ENCODE measurements around the gene NRIP2. TPM values are rescaled to one million over a fixed set of nuclear protein-coding genes. Genes with fewer than 3 reads are reported as not detected.

Gene NRIP2
- total RNA-seq, 2 experiments from 2014 or later: not detected

DNA sequence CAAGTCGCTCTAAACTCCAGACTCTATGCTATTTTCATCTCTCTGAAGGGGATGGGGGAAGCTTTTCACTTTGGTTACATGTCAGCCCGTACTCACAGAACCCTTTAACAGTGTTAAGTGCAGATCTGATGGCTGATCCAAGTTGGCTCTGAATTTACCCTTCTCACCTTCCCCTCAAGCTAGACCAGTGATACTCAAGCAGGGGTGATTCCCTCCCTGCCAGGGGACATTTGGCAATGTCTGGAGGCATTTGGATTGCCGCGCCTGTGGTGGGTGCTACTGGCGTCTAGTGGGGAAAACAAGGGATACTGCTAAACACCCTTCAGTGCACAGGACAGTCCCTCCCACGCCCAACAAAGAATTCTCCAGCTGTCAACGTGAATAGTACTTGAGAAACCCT is 28.0 kb upstream of the NRIP2 start:
- no peaks in the 10 kb centered on the region for H3K4me1 Mint-ChIP-seq (ENCODE audit: low read depth)
- H3K4me1 ChIP-seq (ENCODE audit: insufficient read depth, low read length): no peaks in the 10 kb centered on the region
- H3K27ac ChIP-seq (ENCODE audit: low read depth in 1 of 2, low read length in 2 of 2): no peak overlapping the region
- TF ChIP-seq CTCF (IDR thresholded peaks at IDR 0.05): no peak
- ATAC-seq (ENCODE audit: poor library complexity) (no peak), DNase-seq (no peak)
- intact Hi-C loops (cut with DNase I, micrococcal nuclease): no loop called here
- H3K36me3 ChIP-seq (ENCODE audit: insufficient read depth, low read length): peaks cover 10% of the 10 kb centered on the region
- H3K27me3 ChIP-seq (ENCODE audit: control insufficient read depth in 1 of 2, insufficient read depth in 2 of 2, low read length in 2 of 2): no peaks in the 10 kb centered on the region
- H3K4me3 Mint-ChIP-seq: no peak overlapping the region
- POLR2A ChIA-PET: interaction anchor here (1.4 kb wide), 1 partner anchor 14 kb away, joined by 5 read pairs; the partner anchor contains the start of genes FOXM1 and RHNO1
- no peak overlapping the region for H3K27ac Mint-ChIP-seq
- H3K9me3 Mint-ChIP-seq: no peaks in the 10 kb centered on the region
- H3K4me3 ChIP-seq (ENCODE audit: low read length): no peak overlapping the region
- CTCF ChIA-PET: interaction anchor here (1.4 kb wide), 1 partner anchor 9 kb away, joined by 3 read pairs; no protein-coding TSS in a partner anchor
- H3K9me3 ChIP-seq (ENCODE audit: control insufficient read depth in 1 of 2, insufficient read depth in 1 of 2, low read length in 2 of 2): no peaks in the 10 kb centered on the region
- peaks cover 5% of the 10 kb centered on the region for H3K36me3 Mint-ChIP-seq (ENCODE audit: low read depth)
- H3K27me3 Mint-ChIP-seq: no peaks in the 10 kb centered on the region

DNA sequence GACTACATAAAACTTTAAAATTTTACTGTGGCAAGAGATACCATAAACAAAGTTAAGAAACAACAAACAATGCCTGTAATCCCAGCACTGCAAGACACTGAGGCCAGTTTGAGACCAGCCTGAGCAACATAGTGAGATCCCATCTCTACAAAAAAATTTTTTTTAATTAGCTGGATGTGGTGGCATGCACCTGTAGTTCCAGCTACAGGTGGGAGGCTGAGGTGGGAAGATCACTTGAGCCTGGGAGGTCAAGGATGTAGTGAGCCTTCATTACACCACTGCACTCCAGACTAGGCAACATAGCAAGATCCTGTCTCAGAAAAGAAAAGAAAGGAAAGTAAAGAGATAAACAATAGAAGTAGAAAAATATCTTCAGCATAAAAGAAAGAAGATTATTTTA is 25.3 kb upstream of the NRIP2 start:
- Mint-ChIP-seq H3K4me3 (no peak overlapping the region), H3K9me3 (no peaks in the 10 kb centered on the region), H3K4me1 (ENCODE audit: low read depth) (no peaks in the 10 kb centered on the region), H3K27me3 (no peaks in the 10 kb centered on the region), H3K27ac (no peak overlapping the region), H3K36me3 (ENCODE audit: low read depth) (peaks cover 11% of the 10 kb centered on the region)
- TF ChIP-seq CTCF (IDR thresholded peaks at IDR 0.05): no peak
- H3K4me1 ChIP-seq (ENCODE audit: insufficient read depth, low read length): no peaks in the 10 kb centered on the region
- no peaks in the 10 kb centered on the region for H3K9me3 ChIP-seq (ENCODE audit: control insufficient read depth in 1 of 2, insufficient read depth in 1 of 2, low read length in 2 of 2)
- H3K4me3 ChIP-seq (ENCODE audit: low read length): no peak overlapping the region
- intact Hi-C loops (cut with DNase I, micrococcal nuclease): no loop called here
- POLR2A ChIA-PET: no interaction called here
- ATAC-seq (ENCODE audit: poor library complexity): no peak
- H3K27ac ChIP-seq (ENCODE audit: low read depth in 1 of 2, low read length in 2 of 2): no peak overlapping the region
- no peak for DNase-seq
- CTCF ChIA-PET: interaction anchor here (1.0 kb wide), 1 partner anchor 14 kb away, joined by 3 read pairs; no protein-coding TSS in a partner anchor
- no peaks in the 10 kb centered on the region for H3K27me3 ChIP-seq (ENCODE audit: control insufficient read depth in 1 of 2, insufficient read depth in 2 of 2, low read length in 2 of 2)
- peaks cover 15% of the 10 kb centered on the region for H3K36me3 ChIP-seq (ENCODE audit: insufficient read depth, low read length)

GRCh38 chr12:2858944-2859421 is 24.1 kb upstream of the NRIP2 start:
- no peaks in the 10 kb centered on the region for H3K27me3 ChIP-seq (ENCODE audit: control insufficient read depth in 1 of 2, insufficient read depth in 2 of 2, low read length in 2 of 2)
- Mint-ChIP-seq H3K36me3 (ENCODE audit: low read depth) (peaks cover 11% of the 10 kb centered on the region), H3K27me3 (no peaks in the 10 kb centered on the region), H3K4me3 (no peak overlapping the region), H3K4me1 (ENCODE audit: low read depth) (no peaks in the 10 kb centered on the region), H3K9me3 (no peaks in the 10 kb centered on the region), H3K27ac (no peak overlapping the region)
- ChIA-PET CTCF (no interaction called here), POLR2A (no interaction called here)
- DNase-seq (no peak), ATAC-seq (ENCODE audit: poor library complexity) (no peak)
- no peaks in the 10 kb centered on the region for H3K9me3 ChIP-seq (ENCODE audit: control insufficient read depth in 1 of 2, insufficient read depth in 1 of 2, low read length in 2 of 2)
- peaks cover 23% of the 10 kb centered on the region for H3K36me3 ChIP-seq (ENCODE audit: insufficient read depth, low read length)
- H3K4me3 ChIP-seq (ENCODE audit: low read length): no peak overlapping the region
- no peak overlapping the region for H3K27ac ChIP-seq (ENCODE audit: low read depth in 1 of 2, low read length in 2 of 2)
- TF ChIP-seq CTCF (IDR thresholded peaks at IDR 0.05): no peak
- H3K4me1 ChIP-seq (ENCODE audit: insufficient read depth, low read length): no peaks in the 10 kb centered on the region
- intact Hi-C loops (cut with DNase I, micrococcal nuclease): loop anchor here in 1 of 2 experiments (10.0 kb wide), 1 partner anchor 416 kb away; no protein-coding TSS in a partner anchor
